Measurements from ENCODE around the gene FAM181A.

The FAM181A gene

DNA sequence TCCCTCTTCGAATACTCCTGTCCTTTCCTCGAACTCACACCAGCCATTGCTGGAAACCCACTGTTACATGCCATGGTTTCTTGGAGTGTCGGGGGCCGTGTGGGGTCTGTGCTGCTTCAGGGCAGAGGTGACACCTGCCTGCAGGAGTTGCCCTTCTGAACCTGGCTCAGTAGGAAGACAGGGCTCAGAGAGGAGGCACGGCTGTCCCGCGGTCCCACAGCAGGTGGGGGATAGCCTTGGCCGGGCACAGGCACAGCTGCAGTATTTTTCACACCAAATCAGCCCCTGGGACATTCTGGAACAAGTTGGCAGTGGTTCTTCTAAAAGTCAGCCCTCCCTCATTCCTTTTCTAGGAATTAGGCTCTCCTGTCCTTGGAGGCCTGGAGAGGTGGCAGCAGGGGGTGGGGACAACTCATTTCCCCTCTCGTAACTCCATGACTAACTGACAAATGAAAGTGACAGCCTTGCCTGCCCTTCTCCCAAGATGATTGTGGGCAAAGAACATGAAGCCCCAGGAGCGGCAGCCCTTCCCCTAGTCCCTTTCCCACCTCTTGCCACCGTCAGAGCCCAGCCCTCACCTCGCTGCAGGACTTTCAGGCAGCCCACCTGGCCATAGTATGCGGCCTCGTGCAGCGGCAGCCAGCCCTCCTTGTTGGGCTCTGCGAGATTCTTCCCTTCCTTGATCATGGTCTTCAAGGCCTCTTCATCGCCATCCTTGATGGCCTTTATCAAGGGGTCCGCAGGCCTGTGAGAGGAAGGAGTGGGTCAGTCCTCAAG lies 26.8 kb downstream of the FAM181A start:
- in situ Hi-C loops (cut with HindIII; ENCODE audit: low pct_ligation_motif_present, low sequenced_read_pairs), result no loop called here
- TF ChIP-seq, protein P1, sequence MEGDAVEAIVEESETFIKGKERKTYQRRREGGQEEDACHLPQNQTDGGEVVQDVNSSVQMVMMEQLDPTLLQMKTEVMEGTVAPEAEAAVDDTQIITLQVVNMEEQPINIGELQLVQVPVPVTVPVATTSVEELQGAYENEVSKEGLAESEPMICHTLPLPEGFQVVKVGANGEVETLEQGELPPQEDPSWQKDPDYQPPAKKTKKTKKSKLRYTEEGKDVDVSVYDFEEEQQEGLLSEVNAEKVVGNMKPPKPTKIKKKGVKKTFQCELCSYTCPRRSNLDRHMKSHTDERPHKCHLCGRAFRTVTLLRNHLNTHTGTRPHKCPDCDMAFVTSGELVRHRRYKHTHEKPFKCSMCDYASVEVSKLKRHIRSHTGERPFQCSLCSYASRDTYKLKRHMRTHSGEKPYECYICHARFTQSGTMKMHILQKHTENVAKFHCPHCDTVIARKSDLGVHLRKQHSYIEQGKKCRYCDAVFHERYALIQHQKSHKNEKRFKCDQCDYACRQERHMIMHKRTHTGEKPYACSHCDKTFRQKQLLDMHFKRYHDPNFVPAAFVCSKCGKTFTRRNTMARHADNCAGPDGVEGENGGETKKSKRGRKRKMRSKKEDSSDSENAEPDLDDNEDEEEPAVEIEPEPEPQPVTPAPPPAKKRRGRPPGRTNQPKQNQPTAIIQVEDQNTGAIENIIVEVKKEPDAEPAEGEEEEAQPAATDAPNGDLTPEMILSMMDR (IDR thresholded peaks at IDR 0.05; ENCODE audit: low read depth, low read length, missing control alignments), result no peak

DNA sequence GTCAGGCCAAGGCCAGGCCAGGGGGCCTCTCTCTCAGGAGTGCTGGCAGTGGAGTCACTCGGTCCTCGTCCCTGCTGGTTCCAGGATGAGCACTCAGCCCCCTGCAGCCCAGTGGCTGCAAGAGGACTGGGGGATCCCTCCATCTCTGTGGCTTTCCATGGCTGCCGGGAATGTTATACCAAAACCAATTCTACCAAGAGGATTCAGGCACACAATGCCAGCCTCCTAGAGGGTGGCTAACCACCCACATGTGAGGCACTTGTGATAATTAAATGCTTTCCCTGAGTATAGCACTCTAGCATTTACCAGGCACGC lies 27.3 kb downstream of the FAM181A start:
- in situ Hi-C loops (cut with HindIII; ENCODE audit: low pct_ligation_motif_present, low sequenced_read_pairs), result no loop called here
- no peak overlapping the region for H3K27ac ChIP-seq
- H3K36me3 ChIP-seq (replicated peaks), result no peaks in the 10 kb centered on the region

More for the DNA sequence above, 26.8 kb downstream of the FAM181A start:
- H3K4me3 ChIP-seq (ENCODE audit: low read depth, low read length), result no peak overlapping the region
- no peak overlapping the region for H3K27ac ChIP-seq
- DNase-seq, result no peak
- H3K27me3 ChIP-seq (replicated peaks), result peaks cover 2% of the 10 kb centered on the region
- no peaks in the 10 kb centered on the region for H3K36me3 ChIP-seq (replicated peaks)

DNA sequence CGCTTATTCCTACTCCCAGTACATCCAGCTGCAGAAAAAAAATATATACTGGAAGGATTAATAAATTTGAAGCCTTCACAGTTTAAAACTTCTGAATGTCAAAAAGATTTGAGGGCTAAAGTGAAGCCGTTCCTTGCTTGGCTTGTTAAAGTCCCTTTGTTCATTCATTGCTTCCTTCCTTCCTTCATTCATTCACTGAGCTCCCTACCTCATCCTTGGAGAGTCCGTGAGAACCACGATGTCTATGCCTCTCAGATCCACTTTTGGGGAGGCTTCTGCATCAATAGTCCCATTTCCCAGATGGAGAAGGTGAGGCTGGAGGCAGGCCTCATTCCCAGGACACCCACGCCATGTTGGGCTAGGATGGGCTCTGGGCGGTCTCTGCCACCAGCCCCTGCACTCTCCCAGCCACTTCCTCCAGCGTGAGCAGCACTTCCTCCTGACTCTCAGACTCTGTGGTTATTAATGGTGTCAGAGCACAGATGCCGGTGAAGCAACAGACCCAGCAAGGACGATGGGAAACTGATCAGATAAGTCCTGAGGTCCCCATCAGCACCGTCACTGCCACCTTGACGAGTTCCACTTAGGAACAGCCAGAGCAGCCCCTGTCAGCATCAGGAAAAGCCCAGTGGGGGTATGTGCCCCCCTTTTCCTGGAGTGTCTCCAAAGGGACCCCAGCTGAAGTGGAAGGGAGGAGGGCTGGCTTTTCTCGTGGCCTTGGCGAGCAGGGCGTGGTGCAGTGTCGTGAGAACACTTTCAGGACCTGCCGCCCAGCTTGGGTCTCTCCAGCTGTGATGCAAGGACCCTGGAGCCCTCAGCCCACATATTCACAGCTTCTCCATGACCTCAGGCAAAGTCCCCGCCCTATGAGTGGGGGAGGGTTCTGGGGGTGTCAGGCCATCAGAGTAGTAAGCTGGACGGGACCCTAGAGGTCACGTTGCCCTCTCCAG lies 28.0 kb downstream of the FAM181A start:
- H3K27me3 ChIP-seq (replicated peaks), result peaks cover 2% of the 10 kb centered on the region
- no peaks in the 10 kb centered on the region for H3K36me3 ChIP-seq (replicated peaks)
- TF ChIP-seq, protein P1 (IDR thresholded peaks at IDR 0.05; ENCODE audit: low read depth, low read length, missing control alignments), result no peak
- no peak overlapping the region for H3K27ac ChIP-seq
- DNase-seq, result no peak
- in situ Hi-C loops (cut with HindIII; ENCODE audit: low pct_ligation_motif_present, low sequenced_read_pairs), result no loop called here
- H3K4me3 ChIP-seq (ENCODE audit: low read depth, low read length), result no peak overlapping the region

More for the DNA sequence above, 27.3 kb downstream of the FAM181A start:
- Histone ChIP-seq H3K27me3 (replicated peaks) (peaks cover 2% of the 10 kb centered on the region), H3K4me3 (ENCODE audit: low read depth, low read length) (no peak overlapping the region)
- no peak for DNase-seq
- TF ChIP-seq, protein P1 (IDR thresholded peaks at IDR 0.05; ENCODE audit: low read depth, low read length, missing control alignments), result no peak

DNA sequence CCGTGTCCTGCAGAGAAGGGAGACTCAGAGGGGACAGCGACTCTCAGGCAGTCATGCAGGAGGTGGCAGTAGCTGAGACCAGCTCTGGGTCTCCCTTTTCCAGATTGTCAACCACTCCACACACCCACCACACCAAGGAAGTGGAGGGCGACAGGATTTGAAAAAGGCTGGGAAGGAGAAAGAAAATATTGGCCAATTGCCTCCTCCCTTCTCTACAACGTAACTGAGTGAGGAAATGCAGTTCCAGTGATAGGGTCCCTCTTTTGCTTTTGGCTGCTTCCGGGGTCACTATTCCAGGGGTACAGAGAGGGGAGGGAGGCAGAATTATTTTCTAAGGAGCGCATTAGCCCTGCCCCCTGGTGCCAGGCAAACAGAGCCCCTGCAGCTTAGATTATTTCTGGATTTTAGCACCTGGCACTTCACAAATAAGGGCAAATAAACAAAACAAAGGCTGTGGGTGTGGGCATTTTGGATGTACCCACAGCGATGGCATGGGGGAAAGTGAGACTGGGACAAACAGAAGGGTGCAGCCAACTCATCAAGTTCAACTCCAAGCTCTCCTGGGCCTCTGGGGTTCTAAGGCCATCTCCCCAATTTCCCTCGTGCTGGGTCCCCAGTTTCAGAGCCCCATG lies 28.8 kb downstream of the FAM181A start:
- no peaks in the 10 kb centered on the region for H3K36me3 ChIP-seq (replicated peaks)
- TF ChIP-seq, protein P1 (IDR thresholded peaks at IDR 0.05; ENCODE audit: low read depth, low read length, missing control alignments), result no peak
- no peak overlapping the region for H3K4me3 ChIP-seq (ENCODE audit: low read depth, low read length)
- DNase-seq, result no peak
- in situ Hi-C loops (cut with HindIII; ENCODE audit: low pct_ligation_motif_present, low sequenced_read_pairs), result no loop called here
- H3K27ac ChIP-seq, result no peak overlapping the region
- peaks cover 2% of the 10 kb centered on the region for H3K27me3 ChIP-seq (replicated peaks)

DNA sequence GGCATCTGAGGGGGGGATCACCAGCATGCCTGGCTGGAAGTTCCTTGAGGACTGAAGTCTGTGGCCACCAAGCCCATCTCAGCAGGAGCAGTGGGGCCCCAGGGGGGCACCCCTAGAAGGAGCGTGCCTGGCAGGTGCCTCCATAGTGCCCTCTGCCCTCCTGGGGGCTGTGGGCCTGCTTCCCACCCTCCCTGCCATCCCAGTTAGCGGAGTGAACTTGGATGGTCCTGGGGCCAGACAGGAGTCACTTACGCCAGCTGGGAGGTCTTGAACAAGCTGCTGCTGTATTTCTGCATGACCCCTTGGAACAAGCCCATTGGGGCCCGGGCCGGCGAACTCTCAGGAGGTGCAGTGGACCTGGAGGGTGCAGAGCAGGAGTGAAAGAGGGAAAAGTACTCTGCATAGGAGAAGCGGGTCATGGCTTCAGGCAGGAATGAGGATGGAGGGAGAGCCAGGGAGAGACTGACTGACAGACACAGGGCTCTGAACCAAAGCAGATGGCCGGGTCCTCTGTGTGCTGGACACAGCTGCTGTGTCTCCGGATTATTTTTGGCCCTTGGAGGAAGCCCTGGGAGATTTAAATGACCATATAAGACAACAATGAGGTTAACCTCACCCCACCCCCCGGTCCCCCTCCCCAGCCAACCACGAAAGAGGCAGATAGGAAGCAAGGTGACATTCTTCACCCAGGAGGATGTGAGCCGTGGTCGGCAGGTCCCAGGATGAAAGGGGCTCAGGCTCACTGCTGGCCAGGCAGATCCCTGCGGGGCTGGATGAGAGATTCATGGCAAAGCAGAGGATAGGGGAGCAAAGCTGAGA lies 29.6 kb downstream of the FAM181A start:
- TF ChIP-seq, protein P1 (IDR thresholded peaks at IDR 0.05; ENCODE audit: low read depth, low read length, missing control alignments), result no peak
- Histone ChIP-seq H3K27ac (no peak overlapping the region), H3K4me3 (ENCODE audit: low read depth, low read length) (no peak overlapping the region), H3K36me3 (replicated peaks) (no peaks in the 10 kb centered on the region), H3K27me3 (replicated peaks) (peaks cover 2% of the 10 kb centered on the region)
- in situ Hi-C loops (cut with HindIII; ENCODE audit: low pct_ligation_motif_present, low sequenced_read_pairs), result no loop called here
- DNase-seq, result no peak

All from brain microvascular endothelial cell (primary cell).